Astrocyte of the cerebellum (primary cell): ENCODE results near the gene ASB2.

Experiments used
- DNase-seq: peaks from one replicate; pipeline ENCODE4 v3.0.0-alpha.2; 2011; ENCODE audit warnings: low read depth
- H3K4me3 ChIP-seq: 2 replicates; pipeline ENCODE4 v1.5.1; 2011; ENCODE audit warnings: mild to moderate bottlenecking, low read depth, low read length, moderate library complexity
- in situ Hi-C: cut with HindIII; loops from 2 replicates; pipeline ENCODE4 v1.10.0; 2017; ENCODE audit warnings: low sequenced_read_pairs
- TF ChIP-seq, protein P1 (sequence below): IDR thresholded peaks from 2 replicates; pipeline ENCODE4 v1.5.1; 2012; ENCODE audit warnings: low read length, low read depth, moderate library complexity, mild to moderate bottlenecking; ENCODE audit errors: missing control alignments

Gene ASB2

DNA sequence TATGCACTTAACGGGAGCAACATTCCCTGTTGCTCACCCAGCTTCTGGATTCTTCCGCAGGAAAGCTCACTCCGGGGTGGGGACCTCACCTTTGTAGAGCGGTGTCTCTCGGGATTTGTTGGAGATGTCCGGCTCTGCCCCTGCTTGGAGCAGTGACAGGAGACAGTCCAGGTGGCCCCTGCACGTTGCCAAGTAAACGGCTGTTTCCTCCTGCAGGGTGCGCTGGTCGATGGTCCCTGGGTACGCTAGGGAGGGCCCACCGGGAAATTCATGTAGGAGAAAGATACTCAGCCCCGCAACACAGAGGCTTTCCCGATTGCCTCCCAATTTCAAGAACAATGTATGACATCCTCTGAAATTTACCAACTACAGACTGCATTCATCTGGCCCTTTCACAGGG lies 23.1 kb downstream of the ASB2 start:
- H3K4me3 ChIP-seq = no peak overlapping the region
- TF ChIP-seq, protein P1, sequence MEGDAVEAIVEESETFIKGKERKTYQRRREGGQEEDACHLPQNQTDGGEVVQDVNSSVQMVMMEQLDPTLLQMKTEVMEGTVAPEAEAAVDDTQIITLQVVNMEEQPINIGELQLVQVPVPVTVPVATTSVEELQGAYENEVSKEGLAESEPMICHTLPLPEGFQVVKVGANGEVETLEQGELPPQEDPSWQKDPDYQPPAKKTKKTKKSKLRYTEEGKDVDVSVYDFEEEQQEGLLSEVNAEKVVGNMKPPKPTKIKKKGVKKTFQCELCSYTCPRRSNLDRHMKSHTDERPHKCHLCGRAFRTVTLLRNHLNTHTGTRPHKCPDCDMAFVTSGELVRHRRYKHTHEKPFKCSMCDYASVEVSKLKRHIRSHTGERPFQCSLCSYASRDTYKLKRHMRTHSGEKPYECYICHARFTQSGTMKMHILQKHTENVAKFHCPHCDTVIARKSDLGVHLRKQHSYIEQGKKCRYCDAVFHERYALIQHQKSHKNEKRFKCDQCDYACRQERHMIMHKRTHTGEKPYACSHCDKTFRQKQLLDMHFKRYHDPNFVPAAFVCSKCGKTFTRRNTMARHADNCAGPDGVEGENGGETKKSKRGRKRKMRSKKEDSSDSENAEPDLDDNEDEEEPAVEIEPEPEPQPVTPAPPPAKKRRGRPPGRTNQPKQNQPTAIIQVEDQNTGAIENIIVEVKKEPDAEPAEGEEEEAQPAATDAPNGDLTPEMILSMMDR = no peak
- in situ Hi-C loops = no loop called here
- DNase-seq = no peak

DNA sequence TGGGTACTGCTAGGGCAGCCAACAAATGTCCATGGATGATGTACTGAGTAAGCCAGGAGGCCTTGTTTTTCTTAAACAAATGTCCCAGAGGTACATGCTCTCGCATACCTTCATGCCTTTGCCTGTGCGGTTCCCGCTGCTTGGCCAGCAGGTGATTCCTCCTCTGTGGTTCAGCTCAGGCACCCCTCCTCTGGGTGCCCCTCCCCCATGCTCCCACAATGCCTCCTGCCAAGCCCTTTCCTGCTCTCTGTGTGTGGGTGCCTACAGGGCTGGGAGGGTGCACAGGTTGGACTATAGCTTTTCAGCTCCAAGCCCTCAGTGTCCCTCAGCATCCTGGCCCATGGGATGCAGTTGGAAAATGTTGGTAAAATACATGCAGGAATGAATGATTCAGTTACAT lies 23.5 kb downstream of the ASB2 start:
- H3K4me3 ChIP-seq = no peak overlapping the region
- TF ChIP-seq, protein P1 = no peak
- in situ Hi-C loops = no loop called here

DNA sequence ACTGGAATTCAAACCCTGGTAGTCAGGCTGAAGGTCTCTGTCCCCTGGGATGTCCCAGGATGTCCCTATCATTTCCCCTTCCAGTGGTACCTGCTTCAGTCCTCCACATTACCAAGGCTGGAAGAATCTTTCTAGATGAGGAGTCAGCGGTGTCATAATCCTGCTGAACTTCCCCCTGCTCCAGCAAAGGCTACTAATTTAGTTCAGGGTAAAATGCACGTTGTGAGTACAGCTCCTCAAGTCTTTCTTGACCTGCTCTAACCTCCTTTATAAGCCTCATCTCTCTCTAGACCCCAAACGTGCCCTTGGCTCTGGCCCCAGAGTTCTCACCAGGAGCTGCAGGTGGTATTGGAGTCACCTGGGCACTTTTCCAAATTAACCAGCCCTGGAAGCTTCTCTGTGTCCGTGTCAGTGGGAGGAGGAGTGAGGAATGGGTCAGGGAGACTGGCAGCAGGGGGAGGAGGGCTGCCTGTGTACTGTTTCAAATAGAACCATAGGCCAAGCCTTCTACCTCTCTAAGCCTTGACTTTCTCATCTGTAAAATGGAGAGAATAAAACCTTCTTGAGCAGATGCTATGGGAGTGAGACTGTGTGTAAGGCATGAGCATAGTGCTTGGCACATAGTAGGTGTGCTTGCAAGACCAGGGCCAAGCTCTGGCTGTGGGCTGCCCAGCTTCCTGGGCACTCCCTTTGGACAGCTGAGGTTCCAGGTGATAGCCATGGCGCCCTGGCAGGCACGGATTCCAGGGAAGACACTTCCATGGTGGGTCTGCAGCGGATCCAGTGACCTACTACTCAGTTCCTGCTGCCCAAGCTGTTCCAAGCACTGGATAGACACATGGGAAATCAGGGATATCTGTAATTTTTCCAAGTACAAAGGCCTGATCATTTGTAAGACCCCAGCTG lies 24.5 kb downstream of the ASB2 start:
- H3K4me3 ChIP-seq = no peak overlapping the region
- TF ChIP-seq, protein P1 = no peak
- in situ Hi-C loops = no loop called here
- DNase-seq = no peak

More for the DNA sequence above, 23.5 kb downstream of the ASB2 start:
- no peak for DNase-seq

DNA sequence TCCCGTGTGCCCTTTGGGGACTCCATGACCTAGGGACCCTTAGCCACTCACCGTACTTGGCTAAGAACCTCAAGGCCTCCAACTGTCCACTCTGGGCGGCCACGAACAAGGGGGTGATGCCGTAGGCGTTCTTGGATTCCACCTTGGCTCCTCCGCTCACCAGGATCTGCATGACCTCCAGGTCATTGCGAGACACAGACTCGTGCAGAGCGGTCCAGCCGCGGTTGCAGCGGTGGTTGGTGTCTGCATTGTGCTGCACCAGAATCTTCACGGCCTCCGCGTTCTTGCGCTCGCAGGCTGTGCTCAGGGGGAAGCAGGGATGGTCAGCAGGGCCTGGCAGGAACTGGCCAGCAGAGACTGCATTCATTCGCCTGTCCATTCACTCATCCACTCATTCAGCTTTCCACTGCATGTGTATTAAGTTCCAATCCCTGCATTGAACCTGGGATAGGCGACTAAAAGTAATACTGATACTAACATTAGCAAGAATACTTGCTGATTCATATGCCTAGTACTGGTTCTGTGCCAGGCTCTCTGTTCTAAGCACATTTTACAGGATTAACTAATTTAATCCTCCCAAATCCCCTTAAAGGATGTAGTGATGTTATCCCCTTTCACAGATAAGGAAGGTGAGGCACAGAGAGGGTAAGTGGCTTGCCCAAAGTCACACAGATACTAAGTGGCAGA lies 25.3 kb downstream of the ASB2 start:
- H3K4me3 ChIP-seq = no peak overlapping the region
- no peak for DNase-seq
- in situ Hi-C loops = no loop called here
- TF ChIP-seq, protein P1 = no peak

DNA sequence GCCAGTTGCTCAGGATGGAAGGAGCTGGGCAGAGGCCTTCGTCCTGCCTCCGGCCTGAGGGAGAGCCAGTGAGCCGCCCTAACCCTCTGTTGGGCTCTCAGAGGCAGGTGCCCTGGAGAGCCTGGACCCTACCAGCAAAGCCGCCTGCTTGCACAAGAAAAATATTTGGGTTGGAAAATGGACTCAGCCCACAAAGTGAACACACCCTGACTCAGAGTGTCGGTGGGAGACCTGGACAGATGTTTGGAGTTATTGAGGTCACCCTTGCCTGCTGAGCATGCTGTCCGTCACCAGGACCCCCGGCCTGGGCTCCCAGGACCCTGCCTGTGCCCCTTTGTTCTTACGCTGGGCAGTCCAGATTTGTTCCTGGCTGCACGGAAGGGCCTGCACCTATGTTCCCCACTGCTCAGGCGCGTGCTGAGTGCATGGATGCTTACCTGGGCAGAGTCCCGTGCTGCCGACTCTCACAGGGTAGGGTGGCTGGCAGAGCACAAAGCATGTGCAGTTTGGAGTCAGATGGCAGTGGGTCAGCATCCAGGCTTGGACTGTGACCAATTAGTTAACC lies 26.8 kb downstream of the ASB2 start:
- in situ Hi-C loops = no loop called here

DNA sequence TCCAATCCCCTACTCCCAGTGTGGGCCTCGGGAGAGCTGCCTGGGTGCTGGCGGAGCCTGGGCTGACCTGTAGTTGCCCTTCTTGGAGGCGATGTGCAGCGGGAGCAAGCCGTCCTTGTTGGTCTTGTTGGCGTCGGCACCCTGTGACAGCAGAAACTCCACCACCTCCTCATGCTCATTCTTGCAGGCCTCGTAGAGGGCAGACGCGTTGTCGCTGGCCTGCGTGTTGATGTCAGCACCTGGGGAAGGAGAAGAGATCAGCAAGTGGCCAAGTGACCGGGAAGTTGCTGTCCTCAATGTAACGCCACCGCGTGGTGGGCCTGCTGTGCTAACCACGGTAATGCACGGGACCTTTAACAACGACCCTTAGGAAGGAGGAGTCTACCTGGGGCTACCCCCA lies 29.1 kb downstream of the ASB2 start:
- TF ChIP-seq, protein P1 = no peak
- no peak for DNase-seq
- in situ Hi-C loops = no loop called here
- H3K4me3 ChIP-seq = no peak overlapping the region

More for the DNA sequence above, 26.8 kb downstream of the ASB2 start:
- DNase-seq = no peak
- no peak overlapping the region for H3K4me3 ChIP-seq
- TF ChIP-seq, protein P1 = no peak
